ENCODE measurements around the gene SGIP1.
"Not testable (repeated sequence)": the region's sequence is repeated elsewhere in the genome, so short reads cannot be mapped to it uniquely, and the experiment has no call there.

Gene SGIP1

GRCh38 chr1:66770240-66770639, 236.3 kb downstream of the SGIP1 start:
- no peak for DNase-seq (ENCODE audit: low read depth)

- no peak for DNase-seq (ENCODE audit: low read depth)
These were observed 236.7 kb downstream of the SGIP1 start for GRCh38 chr1:66770694-66771093.

- DNase-seq (ENCODE audit: low read depth): no peak
These were observed 239.3 kb downstream of the SGIP1 start for GRCh38 chr1:66773227-66773626.

- DNase-seq (ENCODE audit: low read depth): no peak
These were observed 240.5 kb downstream of the SGIP1 start for GRCh38 chr1:66774438-66774837.

- DNase-seq (ENCODE audit: low read depth): no peak
These were observed 241.7 kb downstream of the SGIP1 start for GRCh38 chr1:66775646-66776045.

- no peak for DNase-seq (ENCODE audit: low read depth)
These were observed 243.9 kb downstream of the SGIP1 start for GRCh38 chr1:66777831-66778230.

GRCh38 chr1:66778266-66778665, 244.3 kb downstream of the SGIP1 start:
- DNase-seq (ENCODE audit: low read depth): no peak

GRCh38 chr1:66778969-66779368, 245.0 kb downstream of the SGIP1 start:
- no peak for DNase-seq (ENCODE audit: low read depth)

GRCh38 chr1:66779475-66780078, 245.6 kb downstream of the SGIP1 start:
- DNase-seq (ENCODE audit: low read depth): no peak

GRCh38 chr1:66785800-66786199, 251.8 kb downstream of the SGIP1 start:
- DNase-seq (ENCODE audit: low read depth): not testable (repeated sequence)

GRCh38 chr1:66787641-66788040, 253.7 kb downstream of the SGIP1 start:
- no peak for DNase-seq (ENCODE audit: low read depth)

- DNase-seq (ENCODE audit: low read depth): no peak
These were observed 254.4 kb downstream of the SGIP1 start for GRCh38 chr1:66788231-66788939.

- DNase-seq (ENCODE audit: low read depth): no peak
These were observed 258.0 kb downstream of the SGIP1 start for GRCh38 chr1:66791621-66792610.

GRCh38 chr1:66795839-66796238, 261.9 kb downstream of the SGIP1 start:
- not testable (repeated sequence) for DNase-seq (ENCODE audit: low read depth)

Measured in HS-5 (cell line).